Tibial nerve (tissue), 4 donors: ENCODE results near the gene UBLCP1.
"Not testable (repeated sequence)": the region's sequence is repeated elsewhere in the genome, so short reads cannot be mapped to it uniquely, and the experiment has no call there.

Source experiments
- CTCF ChIP-seq, 5 experiments: fragments of 200-600 bp in 3 of 5; fragments of 450-650 bp in 2 of 5; sonication (generic) in 3 of 5; IDR thresholded peaks; one replicate each; pipeline ENCODE4 v1.5.1; 2016 to 2019; ENCODE audit warnings: antibody characterized with exemption in 5 of 5, mild to moderate bottlenecking in 3 of 5, moderate library complexity in 2 of 5
- EP300 ChIP-seq, 2 donors: sonication (generic); formaldehyde crosslinking; IDR thresholded peaks; one replicate each; pipeline ENCODE4 v1.6.1; 2017; ENCODE audit warnings: antibody characterized with exemption in 2 of 2, mild to moderate bottlenecking in 1 of 2

GRCh38 chr5:159228097-159228496 lies 35.0 kb upstream of the UBLCP1 start:
- TF ChIP-seq CTCF, EP300 (IDR thresholded peaks at IDR 0.05): not testable (repeated sequence)
